Endodermal cell (in vitro differentiated cells): ENCODE measurements around the gene PAX7. TPM values are rescaled to one million over a fixed set of nuclear protein-coding genes. Genes with fewer than 3 reads are reported as not detected.

Source experiments
- DNase-seq: peaks from one replicate; pipeline ENCODE4 v3.0.0-alpha.2; 2017
- H3K27ac ChIP-seq: 2 replicates; pipeline ENCODE4 v1.5.1; 2013; ENCODE audit warnings: mild to moderate bottlenecking, low read depth, low read length, moderate library complexity
- H3K27me3 ChIP-seq: 2 replicates; pipeline ENCODE4 v1.6.1; 2013; ENCODE audit warnings: mild to moderate bottlenecking, low read length, moderate library complexity; ENCODE audit not compliant: insufficient read depth, control insufficient read depth, poor library complexity, severe bottlenecking
- H3K36me3 ChIP-seq: 2 replicates; pipeline ENCODE4 v1.7.0; 2013; ENCODE audit warnings: mild to moderate bottlenecking, low read length, moderate library complexity; ENCODE audit not compliant: control insufficient read depth, insufficient read depth
- H3K4me1 ChIP-seq: one replicate; pipeline ENCODE4 v1.7.0; 2013; ENCODE audit warnings: low read length; ENCODE audit not compliant: control insufficient read depth, insufficient read depth
- H3K4me3 ChIP-seq: 2 replicates; pipeline ENCODE4 v1.5.1; 2013; ENCODE audit warnings: mild to moderate bottlenecking, low read length, moderate library complexity
- H3K9ac ChIP-seq: 2 replicates; pipeline ENCODE4 v1.6.1; 2013; ENCODE audit warnings: mild to moderate bottlenecking, low read length, moderate library complexity; ENCODE audit not compliant: poor library complexity, severe bottlenecking; ENCODE audit errors: extremely low read depth
- H3K9me3 ChIP-seq: 2 replicates; pipeline ENCODE4 v1.6.1; 2013; ENCODE audit warnings: mild to moderate bottlenecking, low read length, moderate library complexity; ENCODE audit not compliant: control insufficient read depth
- H3K27ac Mint-ChIP-seq: 2 replicates; pipeline ENCODE4 v1.8.0; 2020; ENCODE audit warnings: mixed read lengths
- H3K27me3 Mint-ChIP-seq: 2 replicates; pipeline ENCODE4 v1.8.0; 2021; ENCODE audit warnings: mild to moderate bottlenecking, mixed read lengths; ENCODE audit not compliant: insufficient read depth
- H3K36me3 Mint-ChIP-seq: 2 replicates; pipeline ENCODE4 v1.8.0; 2020; ENCODE audit warnings: low read depth, mixed read lengths
- H3K4me1 Mint-ChIP-seq: 2 replicates; pipeline ENCODE4 v1.8.0; 2020; ENCODE audit warnings: mixed read lengths
- H3K4me3 Mint-ChIP-seq: 2 replicates; pipeline ENCODE4 v1.8.0; 2020; ENCODE audit warnings: mild to moderate bottlenecking, moderate library complexity, mixed read lengths
- H3K9me3 Mint-ChIP-seq: 2 replicates; pipeline ENCODE4 v1.8.0; 2020; ENCODE audit warnings: mild to moderate bottlenecking, mixed read lengths
- WGBS, 2 experiments: methylation state at CpG; one replicate each; pipeline versions ENCODE4 v1.1.5 to v1.1.7; 2013; ENCODE audit warnings: missing lambda C conversion rate in 2 of 2, mixed read lengths in 1 of 2; ENCODE audit not compliant: insufficient coverage in 1 of 2, insufficient read length in 1 of 2; 5-methylcytosine and 5-hydroxymethylcytosine counted together
- total RNA-seq, 2 donors: library from RNA; stranded (reverse); fragmentation: NEBNext Ultra II Directional in 1 of 2; extraction: Animal tissue kit (Norgen Biotek cat#: 25700) in 1 of 2; gene quantifications; 2 replicates in 1 of 2; 3 replicates in 1 of 2; pipeline ENCODE4 v1.2.1, GENCODE V29; 2021
- TF ChIP-seq, protein P1 (sequence below): fragments of 200-600 bp; sonication (generic); conservative IDR thresholded peaks from 2 replicates; pipeline ENCODE4 v1.5.0; 2021; ENCODE audit warnings: antibody characterized with exemption, mild to moderate bottlenecking

PAX7 gene
- total RNA-seq, 2 donors from 2014 or later: 2.2 to 2.4 TPM

GRCh38 chr1:18712252-18712600 is 81.6 kb downstream of the PAX7 start:
- Histone ChIP-seq H3K9me3 (no peaks in the 10 kb centered on the region), H3K9ac (no peak overlapping the region), H3K4me3 (no peak overlapping the region), H3K27ac (no peak overlapping the region), H3K4me1 (peaks cover 3% of the 10 kb centered on the region), H3K36me3 (no peaks in the 10 kb centered on the region), H3K27me3 (peaks cover 31% of the 10 kb centered on the region)
- DNase-seq: no peak
- Mint-ChIP-seq H3K4me3 (no peak overlapping the region), H3K9me3 (no peaks in the 10 kb centered on the region), H3K36me3 (no peaks in the 10 kb centered on the region), H3K27ac (no peak overlapping the region), H3K27me3 (peaks cover 71% of the 10 kb centered on the region), H3K4me1 (peaks cover 7% of the 10 kb centered on the region)
- 95% methylated on average over 5 of the region's 5 CpGs; no CpG with 5 or more reads in 1 of the 2 experiments for WGBS, 2 experiments
- TF ChIP-seq, protein P1, sequence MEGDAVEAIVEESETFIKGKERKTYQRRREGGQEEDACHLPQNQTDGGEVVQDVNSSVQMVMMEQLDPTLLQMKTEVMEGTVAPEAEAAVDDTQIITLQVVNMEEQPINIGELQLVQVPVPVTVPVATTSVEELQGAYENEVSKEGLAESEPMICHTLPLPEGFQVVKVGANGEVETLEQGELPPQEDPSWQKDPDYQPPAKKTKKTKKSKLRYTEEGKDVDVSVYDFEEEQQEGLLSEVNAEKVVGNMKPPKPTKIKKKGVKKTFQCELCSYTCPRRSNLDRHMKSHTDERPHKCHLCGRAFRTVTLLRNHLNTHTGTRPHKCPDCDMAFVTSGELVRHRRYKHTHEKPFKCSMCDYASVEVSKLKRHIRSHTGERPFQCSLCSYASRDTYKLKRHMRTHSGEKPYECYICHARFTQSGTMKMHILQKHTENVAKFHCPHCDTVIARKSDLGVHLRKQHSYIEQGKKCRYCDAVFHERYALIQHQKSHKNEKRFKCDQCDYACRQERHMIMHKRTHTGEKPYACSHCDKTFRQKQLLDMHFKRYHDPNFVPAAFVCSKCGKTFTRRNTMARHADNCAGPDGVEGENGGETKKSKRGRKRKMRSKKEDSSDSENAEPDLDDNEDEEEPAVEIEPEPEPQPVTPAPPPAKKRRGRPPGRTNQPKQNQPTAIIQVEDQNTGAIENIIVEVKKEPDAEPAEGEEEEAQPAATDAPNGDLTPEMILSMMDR: no peak

GRCh38 chr1:18714404-18715175 is 83.9 kb downstream of the PAX7 start:
- WGBS, 2 experiments: 85 to 89% methylated on average over 7 to 12 of the region's 12 CpGs
- Mint-ChIP-seq H3K27me3 (peaks cover 85% of the 10 kb centered on the region), H3K4me1 (peaks cover 5% of the 10 kb centered on the region), H3K27ac (no peak overlapping the region), H3K9me3 (no peaks in the 10 kb centered on the region), H3K36me3 (no peaks in the 10 kb centered on the region), H3K4me3 (no peak overlapping the region)
- no peak for DNase-seq
- Histone ChIP-seq H3K4me1 (peaks cover 3% of the 10 kb centered on the region), H3K36me3 (no peaks in the 10 kb centered on the region), H3K4me3 (no peak overlapping the region), H3K27me3 (peaks cover 55% of the 10 kb centered on the region), H3K27ac (no peak overlapping the region), H3K9me3 (no peaks in the 10 kb centered on the region), H3K9ac (no peak overlapping the region)
- TF ChIP-seq, protein P1: no peak

DNA sequence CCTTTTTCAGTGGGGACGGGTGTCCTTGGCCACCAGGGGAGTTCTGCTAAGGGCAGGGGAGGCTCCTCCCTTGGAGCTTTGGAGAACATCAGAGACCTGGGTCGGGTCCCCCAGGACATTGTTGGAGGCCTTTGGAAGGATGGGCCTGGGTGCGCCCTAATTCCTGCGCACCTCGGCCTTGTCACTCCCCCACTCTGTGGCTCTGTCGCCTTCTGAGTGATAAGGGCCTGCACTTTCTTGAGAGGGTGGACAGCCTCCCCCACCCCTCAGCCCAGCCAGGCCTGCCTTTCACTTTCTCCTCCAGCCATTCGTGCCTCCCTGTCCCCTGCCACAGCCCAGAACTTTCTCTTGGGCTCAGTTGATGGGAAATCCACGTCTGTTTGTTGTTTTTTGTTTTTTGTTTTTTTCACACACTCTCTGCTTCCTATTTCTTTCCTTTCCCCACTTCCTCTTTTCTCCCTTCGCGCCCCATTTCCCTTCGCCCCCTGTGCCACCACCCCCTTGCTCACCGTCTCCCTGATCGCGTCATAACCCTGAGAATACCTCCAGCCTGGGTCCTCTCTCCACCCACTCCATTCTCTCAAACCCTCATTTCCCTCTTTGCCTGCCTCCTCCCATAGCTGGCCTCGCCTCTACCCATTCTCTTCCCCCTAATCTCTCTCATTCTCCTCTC is 85.6 kb downstream of the PAX7 start:
- no peaks in the 10 kb centered on the region for H3K9me3 ChIP-seq
- H3K27me3 ChIP-seq: peaks cover 62% of the 10 kb centered on the region
- no peaks in the 10 kb centered on the region for H3K36me3 ChIP-seq
- Mint-ChIP-seq H3K4me3 (peak overlapping the region; percentile 50), H3K4me1 (peaks cover 12% of the 10 kb centered on the region), H3K36me3 (no peaks in the 10 kb centered on the region), H3K9me3 (no peaks in the 10 kb centered on the region), H3K27ac (no peak overlapping the region), H3K27me3 (peaks cover 85% of the 10 kb centered on the region)
- no peak overlapping the region for H3K27ac ChIP-seq
- no peak for DNase-seq
- no peak overlapping the region for H3K9ac ChIP-seq
- H3K4me3 ChIP-seq: peak overlapping the region; percentile 23
- 57 to 58% methylated on average over 8 to 15 of the region's 15 CpGs for WGBS, 2 experiments
- TF ChIP-seq, protein P1: no peak
- peaks cover 4% of the 10 kb centered on the region for H3K4me1 ChIP-seq
